ENCODE measurements around the gene BTN1A1.

- TF ChIP-seq YY1 (tag by site-specific recombination; IDR thresholded peaks at IDR 0.05) (no peak), ZNF423 (tag by site-specific recombination; IDR thresholded peaks at IDR 0.05) (no peak), KLF8 (tag by site-specific recombination; IDR thresholded peaks at IDR 0.05) (no peak), CTCF (tag by site-specific recombination; IDR thresholded peaks at IDR 0.05) (no peak), ZNF146 (tag by site-specific recombination; IDR thresholded peaks at IDR 0.05) (no peak), ZNF280C (tag by site-specific recombination; IDR thresholded peaks at IDR 0.05) (no peak), ZNF704 (tag by site-specific recombination; IDR thresholded peaks at IDR 0.05) (no peak), ZNF274 (IDR thresholded peaks at IDR 0.05; ENCODE audit: low read length) (no peak), ZNF274 (tag by site-specific recombination; IDR thresholded peaks at IDR 0.05; ENCODE audit: borderline replicate concordance) (no peak), KLF16 (tag by site-specific recombination; IDR thresholded peaks at IDR 0.05) (no peak)
Observed at GRCh38 chr6:26530203-26530602, 30.1 kb downstream of the BTN1A1 start.
